Hepatocyte (in vitro differentiated cells): ENCODE results near the gene ALDH1A1.

Experiments used
- CTCF ChIP-seq: fragments of 200-600 bp; sonication (generic); IDR thresholded peaks from 2 replicates; pipeline ENCODE4 v1.5.1; 2016; ENCODE audit warnings: antibody characterized with exemption, mild to moderate bottlenecking; ENCODE audit not compliant: poor library complexity
- EZH2phosphoT487 ChIP-seq: fragments of 200-600 bp; sonication (generic); IDR thresholded peaks from one replicate; pipeline ENCODE4 v1.6.1; 2018; ENCODE audit warnings: antibody characterized with exemption, mild to moderate bottlenecking, low read depth, moderate library complexity; ENCODE audit not compliant: unreplicated experiment, severe bottlenecking

GRCh38 chr9:72978744-72979143 lies 25.9 kb upstream of the ALDH1A1 start:
- TF ChIP-seq CTCF (no peak), EZH2phosphoT487 (no peak)
